Measurements from ENCODE around the gene MAP3K13. TPM values are rescaled to one million over a fixed set of nuclear protein-coding genes. Genes with fewer than 3 reads are reported as not detected.

The MAP3K13 gene
- total RNA-seq, 3 donors from 2014 or later = 36.4 to 61.0 (median 45.9) TPM

DNA sequence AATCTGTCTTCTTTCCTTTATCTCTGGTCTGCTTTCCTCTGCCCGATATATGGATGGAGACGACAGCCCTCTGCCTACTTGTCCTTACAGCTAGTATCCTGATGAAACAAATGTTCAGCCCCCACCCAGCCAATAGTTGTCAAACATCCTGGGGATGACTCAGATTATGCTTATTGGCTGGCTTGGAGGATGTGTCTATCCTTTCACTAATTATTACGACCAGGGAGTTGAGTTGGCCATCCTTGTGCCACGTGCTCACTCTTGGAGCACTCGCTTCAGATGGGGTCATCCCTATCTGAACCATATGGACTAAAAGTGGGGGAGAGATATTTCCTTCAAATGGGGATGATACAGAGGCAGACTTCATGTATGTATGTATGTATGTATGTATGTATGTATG, 6.4 kb upstream of the MAP3K13 start:
- no peak for ATAC-seq
- Histone ChIP-seq H3K4me3 (no peak overlapping the region), H3K4me1 (ENCODE audit: low read depth) (peaks cover 3% of the 10 kb centered on the region), H3K9me3 (no peaks in the 10 kb centered on the region), H3K36me3 (ENCODE audit: low read depth) (no peaks in the 10 kb centered on the region)
- intact Hi-C loops (cut with DNase I, micrococcal nuclease) = no loop called here
- no peak for TF ChIP-seq CTCF (IDR thresholded peaks at IDR 0.05)
- no peak for DNase-seq

DNA sequence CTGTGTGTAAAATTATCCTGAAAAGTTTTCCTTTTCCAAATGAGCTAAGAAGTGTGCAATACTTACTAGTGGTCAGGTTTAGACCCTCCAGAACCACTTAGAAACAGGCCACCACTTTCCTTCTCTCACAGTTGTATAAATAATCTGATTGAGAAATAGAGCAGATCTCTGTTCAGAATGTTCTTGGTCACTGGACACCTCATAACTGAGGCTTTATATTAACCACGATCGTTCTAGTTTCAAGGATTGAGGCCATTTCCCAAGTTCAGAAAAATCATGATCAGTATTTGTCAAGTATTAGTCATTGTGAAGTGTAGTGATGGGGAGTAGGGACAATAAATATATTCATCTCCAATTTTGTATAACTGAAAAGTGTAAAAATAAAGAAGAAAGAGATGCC, 1.0 kb upstream of the MAP3K13 start:
- intact Hi-C loops (cut with DNase I, micrococcal nuclease) = no loop called here
- Histone ChIP-seq H3K4me3 (no peak overlapping the region), H3K36me3 (ENCODE audit: low read depth) (no peaks in the 10 kb centered on the region), H3K4me1 (ENCODE audit: low read depth) (no peaks in the 10 kb centered on the region), H3K9me3 (no peaks in the 10 kb centered on the region)
- ATAC-seq (no peak), DNase-seq (no peak)
- no peak for TF ChIP-seq CTCF (IDR thresholded peaks at IDR 0.05)

- no peak overlapping the region for H3K4me3 ChIP-seq
- no peak for DNase-seq
- no peaks in the 10 kb centered on the region for H3K4me1 ChIP-seq (ENCODE audit: low read depth)
- peak; percentile 7 for ATAC-seq
- intact Hi-C loops (cut with DNase I, micrococcal nuclease) = no loop called here
- H3K36me3 ChIP-seq (ENCODE audit: low read depth) = no peaks in the 10 kb centered on the region
- no peak for TF ChIP-seq CTCF (IDR thresholded peaks at IDR 0.05)
- H3K9me3 ChIP-seq = no peaks in the 10 kb centered on the region
Observed at GRCh38 chr3:185363662-185364203, 797 bp downstream of the MAP3K13 start.

DNA sequence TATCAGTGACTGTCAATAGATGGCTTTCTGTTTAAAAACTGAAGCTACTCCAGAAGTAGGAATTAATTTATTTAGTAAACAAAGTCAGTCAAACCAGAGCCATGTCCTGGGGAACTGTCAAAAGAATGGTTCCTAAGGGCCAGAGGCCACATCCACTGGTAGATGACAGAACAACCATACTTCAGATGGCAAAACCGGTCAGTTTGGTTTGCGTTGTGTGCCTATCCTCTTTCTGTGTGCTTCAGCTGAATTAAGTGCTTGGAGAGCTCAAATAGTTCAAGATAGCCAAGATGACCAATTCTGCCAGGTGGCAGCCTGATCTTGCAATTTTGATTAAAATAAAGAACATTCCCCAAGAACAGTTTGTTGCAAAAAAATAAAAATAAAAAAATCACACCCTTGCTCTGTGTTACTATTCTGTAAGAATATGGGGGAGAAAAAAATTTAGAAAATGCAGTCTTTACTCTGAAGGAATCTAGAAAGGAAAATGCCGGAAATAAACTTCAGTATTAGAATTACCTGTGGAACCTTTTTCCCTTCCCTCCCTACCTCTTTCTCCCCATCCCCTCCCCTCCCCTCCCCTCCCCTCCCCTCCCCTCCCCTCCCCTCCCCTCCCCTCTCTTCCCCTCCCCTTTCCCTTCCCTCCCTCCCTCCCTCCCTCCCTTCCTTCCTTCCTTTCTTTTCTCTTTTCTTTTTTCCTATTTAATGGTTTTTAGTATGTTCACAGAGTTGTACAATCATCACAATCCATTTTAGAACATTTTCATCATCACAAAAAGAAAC, 2.5 kb downstream of the MAP3K13 start:
- intact Hi-C loops (cut with DNase I, micrococcal nuclease) = no loop called here
- no peak for TF ChIP-seq CTCF (IDR thresholded peaks at IDR 0.05)
- ATAC-seq (peak; percentile 54), DNase-seq (peak in 1 of 3 donors; percentile 57)
- Histone ChIP-seq H3K4me3 (no peak overlapping the region), H3K9me3 (no peaks in the 10 kb centered on the region), H3K36me3 (ENCODE audit: low read depth) (no peaks in the 10 kb centered on the region), H3K4me1 (ENCODE audit: low read depth) (no peaks in the 10 kb centered on the region)

GRCh38 chr3:185366074-185366335, 3.1 kb downstream of the MAP3K13 start:
- DNase-seq (no peak), ATAC-seq (no peak)
- Histone ChIP-seq H3K9me3 (no peaks in the 10 kb centered on the region), H3K36me3 (ENCODE audit: low read depth) (no peaks in the 10 kb centered on the region), H3K4me1 (ENCODE audit: low read depth) (no peaks in the 10 kb centered on the region), H3K4me3 (no peak overlapping the region)
- no peak for TF ChIP-seq CTCF (IDR thresholded peaks at IDR 0.05)
- intact Hi-C loops (cut with DNase I, micrococcal nuclease) = no loop called here
